Skeletal muscle satellite cell (primary cell): ENCODE data around the gene SLC9A3.

ENCODE experiments used
- H3K27me3 ChIP-seq: 2 replicates; pipeline ENCODE4 v1.7.0; 2013; ENCODE audit warnings: low read length; ENCODE audit not compliant: control insufficient read depth, insufficient read depth
- H3K36me3 ChIP-seq: 2 replicates; pipeline ENCODE4 v1.7.0; 2013; ENCODE audit warnings: mild to moderate bottlenecking, control low read depth, low read length; ENCODE audit not compliant: insufficient read depth
- H3K4me1 ChIP-seq: 2 replicates; pipeline ENCODE4 v1.7.0; 2013; ENCODE audit warnings: low read length; ENCODE audit not compliant: control insufficient read depth, insufficient read depth
- H3K4me2 ChIP-seq: 2 replicates; pipeline ENCODE4 v1.7.0; 2013; ENCODE audit warnings: mild to moderate bottlenecking, low read length
- H3K4me3 ChIP-seq: 2 replicates; pipeline ENCODE4 v1.7.0; 2013; ENCODE audit warnings: low read length
- H3K9ac ChIP-seq: 2 replicates; pipeline ENCODE4 v1.7.0; 2013; ENCODE audit warnings: mild to moderate bottlenecking, low read depth, low read length, moderate library complexity
- H3K9me3 ChIP-seq: replicated peaks from 2 replicates; pipeline ENCODE4 v1.7.0; 2013; ENCODE audit warnings: mild to moderate bottlenecking, control low read depth, low read length

SLC9A3 gene

GRCh38 chr5:437281-437771 lies 86.9 kb downstream of the SLC9A3 start:
- Histone ChIP-seq H3K27me3 (no peaks in the 10 kb centered on the region), H3K9me3 (no peaks in the 10 kb centered on the region), H3K4me2 (no peak overlapping the region), H3K36me3 (peaks cover 13% of the 10 kb centered on the region), H3K4me1 (peaks cover 5% of the 10 kb centered on the region), H3K9ac (no peak overlapping the region), H3K4me3 (no peak overlapping the region)

- no peak overlapping the region for H3K9ac ChIP-seq
- H3K9me3 ChIP-seq: no peaks in the 10 kb centered on the region
- no peak overlapping the region for H3K4me2 ChIP-seq
- no peak overlapping the region for H3K4me3 ChIP-seq
- H3K36me3 ChIP-seq: peaks cover 14% of the 10 kb centered on the region
- H3K27me3 ChIP-seq: no peaks in the 10 kb centered on the region
- peaks cover 1% of the 10 kb centered on the region for H3K4me1 ChIP-seq
These were observed 87.6 kb downstream of the SLC9A3 start for GRCh38 chr5:436641-436975.

- H3K9ac ChIP-seq: no peak overlapping the region
- no peaks in the 10 kb centered on the region for H3K9me3 ChIP-seq
- H3K36me3 ChIP-seq: peaks cover 19% of the 10 kb centered on the region
- peaks cover 3% of the 10 kb centered on the region for H3K4me1 ChIP-seq
- no peak overlapping the region for H3K4me3 ChIP-seq
- no peaks in the 10 kb centered on the region for H3K27me3 ChIP-seq
- H3K4me2 ChIP-seq: no peak overlapping the region
These were observed 88.1 kb downstream of the SLC9A3 start for GRCh38 chr5:435961-436640.

- Histone ChIP-seq H3K4me1 (peaks cover 4% of the 10 kb centered on the region), H3K36me3 (peaks cover 26% of the 10 kb centered on the region), H3K9me3 (no peaks in the 10 kb centered on the region), H3K27me3 (no peaks in the 10 kb centered on the region), H3K4me2 (no peak overlapping the region), H3K9ac (no peak overlapping the region), H3K4me3 (no peak overlapping the region)
These were observed 89.0 kb downstream of the SLC9A3 start for GRCh38 chr5:435156-435790.

DNA sequence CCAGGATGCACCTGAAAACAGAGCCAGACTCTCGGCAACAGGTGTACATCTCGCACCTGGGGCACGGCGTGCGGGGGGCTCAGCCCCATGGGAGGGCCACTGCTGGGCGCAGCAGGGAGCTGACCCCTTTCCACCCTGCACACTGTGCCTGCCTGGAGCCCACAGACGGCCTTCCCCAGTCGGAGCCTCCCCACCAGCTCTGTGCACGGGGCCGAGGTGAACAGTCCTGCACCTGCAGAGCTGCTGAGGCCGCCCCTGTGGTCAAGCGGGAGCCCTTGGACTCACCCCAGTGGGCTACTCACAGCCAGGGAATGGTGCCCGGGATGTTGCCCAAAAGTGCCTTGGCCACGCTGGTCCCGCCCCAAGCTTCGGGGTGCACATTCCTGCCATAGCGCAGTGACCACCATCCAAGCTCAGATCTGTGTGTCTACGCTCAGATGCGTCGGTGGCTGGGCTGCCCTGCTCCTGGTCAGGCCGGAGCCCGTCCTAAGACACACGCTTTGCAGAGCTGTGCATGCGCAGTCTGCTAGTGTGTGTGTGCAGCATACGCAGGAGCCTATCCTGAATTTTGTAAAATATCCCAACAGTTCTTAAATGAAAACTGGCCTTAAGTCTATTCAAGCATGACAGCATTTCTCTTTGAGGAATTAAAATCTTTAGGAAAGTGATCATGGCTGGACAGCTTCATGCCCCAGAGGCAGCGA lies 89.7 kb downstream of the SLC9A3 start:
- no peak overlapping the region for H3K4me2 ChIP-seq
- no peak overlapping the region for H3K9ac ChIP-seq
- H3K4me3 ChIP-seq: no peak overlapping the region
- peaks cover 11% of the 10 kb centered on the region for H3K4me1 ChIP-seq
- peaks cover 31% of the 10 kb centered on the region for H3K36me3 ChIP-seq
- H3K9me3 ChIP-seq: no peaks in the 10 kb centered on the region
- no peaks in the 10 kb centered on the region for H3K27me3 ChIP-seq

DNA sequence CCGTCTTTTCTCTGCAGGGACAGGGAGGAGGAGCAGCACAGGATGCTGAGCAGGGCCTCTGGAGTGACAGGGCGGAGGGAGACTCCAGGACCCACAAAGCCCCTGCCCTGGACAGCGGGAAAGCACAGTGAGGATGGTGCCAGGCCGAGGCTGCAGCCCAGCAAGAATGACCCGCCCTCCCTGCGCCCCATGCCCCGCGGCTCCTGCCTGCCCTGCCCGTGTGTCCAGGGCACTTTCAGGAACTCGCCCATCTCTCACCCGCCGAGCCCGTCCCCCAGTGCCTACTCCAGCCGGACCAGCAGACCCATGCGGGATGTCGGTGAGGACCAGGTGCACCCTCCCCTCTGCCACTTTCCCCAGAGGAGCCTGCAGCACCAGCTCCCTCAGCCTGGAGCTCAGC lies 90.4 kb downstream of the SLC9A3 start:
- H3K36me3 ChIP-seq: peaks cover 33% of the 10 kb centered on the region
- no peaks in the 10 kb centered on the region for H3K27me3 ChIP-seq
- peaks cover 14% of the 10 kb centered on the region for H3K4me1 ChIP-seq
- H3K9ac ChIP-seq: no peak overlapping the region
- no peak overlapping the region for H3K4me3 ChIP-seq
- H3K4me2 ChIP-seq: no peak overlapping the region
- H3K9me3 ChIP-seq: no peaks in the 10 kb centered on the region

DNA sequence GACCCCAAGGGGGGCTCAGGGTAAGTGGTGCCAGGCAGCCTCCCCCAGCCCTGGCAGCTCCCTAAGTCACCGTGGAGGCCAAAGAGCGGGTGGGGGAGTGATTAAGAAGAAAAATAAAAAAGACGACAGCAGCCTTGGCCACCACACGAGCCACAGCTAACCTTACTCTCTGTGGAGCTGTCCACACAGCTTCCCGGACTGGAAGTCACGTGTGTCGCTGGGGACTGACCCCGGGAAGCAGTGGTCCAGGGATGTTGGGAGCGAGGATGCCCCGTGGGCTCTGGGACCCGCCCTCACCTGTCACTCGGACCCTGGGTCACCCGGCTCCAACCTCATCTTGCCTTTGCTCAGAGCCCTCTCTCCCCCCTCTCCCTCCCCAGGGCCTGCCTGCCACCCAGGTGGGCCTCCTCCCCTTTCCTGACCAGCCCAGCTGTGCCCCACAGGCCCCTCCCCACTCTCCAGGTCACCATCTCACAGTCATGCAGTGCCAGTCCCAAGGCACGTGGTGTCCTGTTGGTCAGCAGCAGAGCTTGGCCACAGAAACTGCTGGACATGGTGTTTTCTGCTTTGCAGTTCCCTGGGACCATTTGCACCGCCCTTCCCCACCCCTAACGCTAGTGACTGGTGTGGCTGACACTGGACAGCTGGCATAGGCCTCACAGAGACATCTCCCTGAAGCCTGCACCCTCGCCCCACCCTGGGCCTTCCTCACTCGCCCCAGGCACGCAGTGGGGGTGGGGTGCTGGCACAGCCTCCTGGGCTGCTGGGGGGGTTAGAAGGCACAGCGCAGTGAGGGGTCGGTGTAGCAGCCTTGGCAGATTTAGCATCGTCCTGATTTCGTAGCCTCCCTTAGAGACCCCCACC lies 91.1 kb downstream of the SLC9A3 start:
- no peak overlapping the region for H3K9ac ChIP-seq
- no peak overlapping the region for H3K4me3 ChIP-seq
- H3K4me2 ChIP-seq: no peak overlapping the region
- peaks cover 14% of the 10 kb centered on the region for H3K4me1 ChIP-seq
- no peaks in the 10 kb centered on the region for H3K9me3 ChIP-seq
- peaks cover 39% of the 10 kb centered on the region for H3K36me3 ChIP-seq
- no peaks in the 10 kb centered on the region for H3K27me3 ChIP-seq

GRCh38 chr5:432201-432927 lies 91.9 kb downstream of the SLC9A3 start:
- H3K36me3 ChIP-seq: peaks cover 47% of the 10 kb centered on the region
- H3K4me2 ChIP-seq: no peak overlapping the region
- H3K9ac ChIP-seq: no peak overlapping the region
- H3K4me3 ChIP-seq: no peak overlapping the region
- H3K27me3 ChIP-seq: no peaks in the 10 kb centered on the region
- H3K9me3 ChIP-seq: no peaks in the 10 kb centered on the region
- H3K4me1 ChIP-seq: peaks cover 14% of the 10 kb centered on the region

- no peak overlapping the region for H3K9ac ChIP-seq
- no peaks in the 10 kb centered on the region for H3K9me3 ChIP-seq
- peaks cover 48% of the 10 kb centered on the region for H3K36me3 ChIP-seq
- no peak overlapping the region for H3K4me3 ChIP-seq
- no peaks in the 10 kb centered on the region for H3K27me3 ChIP-seq
- no peak overlapping the region for H3K4me2 ChIP-seq
- H3K4me1 ChIP-seq: peaks cover 14% of the 10 kb centered on the region
These were observed 92.6 kb downstream of the SLC9A3 start for GRCh38 chr5:431711-432050.

- no peaks in the 10 kb centered on the region for H3K9me3 ChIP-seq
- H3K27me3 ChIP-seq: no peaks in the 10 kb centered on the region
- H3K4me1 ChIP-seq: peaks cover 14% of the 10 kb centered on the region
- peaks cover 48% of the 10 kb centered on the region for H3K36me3 ChIP-seq
- no peak overlapping the region for H3K4me2 ChIP-seq
- H3K4me3 ChIP-seq: no peak overlapping the region
- H3K9ac ChIP-seq: no peak overlapping the region
These were observed 93.1 kb downstream of the SLC9A3 start for GRCh38 chr5:431001-431710.
